Measurements from ENCODE around the gene SIDT1.

SIDT1 gene

GRCh38 chr3:113588806-113589205, 56.5 kb downstream of the SIDT1 start:
- TF ChIP-seq USF1 (IDR thresholded peaks at IDR 0.05): no peak

- TF ChIP-seq EGR1 (IDR thresholded peaks at IDR 0.05) (no peak), TCF12 (IDR thresholded peaks at IDR 0.05; ENCODE audit: low read depth) (no peak), EP300 (IDR thresholded peaks at IDR 0.05; ENCODE audit: borderline replicate concordance) (no peak), NFIC (IDR thresholded peaks at IDR 0.05) (no peak), TEAD4 (IDR thresholded peaks at IDR 0.05) (no peak), RAD21 (IDR thresholded peaks at IDR 0.05; ENCODE audit: low read depth) (no peak), FOXM1 (IDR thresholded peaks at IDR 0.05; ENCODE audit: borderline replicate concordance, low read depth) (no peak), CREB1 (IDR thresholded peaks at IDR 0.05; ENCODE audit: low read depth) (no peak), CEBPB (IDR thresholded peaks at IDR 0.05) (no peak), ZBTB7A (IDR thresholded peaks at IDR 0.05; ENCODE audit: low read depth) (no peak), MAX (IDR thresholded peaks at IDR 0.05) (no peak), REST (IDR thresholded peaks at IDR 0.05; ENCODE audit: low read depth) (no peak), TAF1 (IDR thresholded peaks at IDR 0.05; ENCODE audit: low read depth) (no peak), YY1 (IDR thresholded peaks at IDR 0.05; ENCODE audit: low read depth) (no peak), USF1 (IDR thresholded peaks at IDR 0.05) (no peak)
Measured at GRCh38 chr3:113589971-113590370, 57.6 kb downstream of the SIDT1 start.

GRCh38 chr3:113590983-113591382, 58.6 kb downstream of the SIDT1 start:
- TF ChIP-seq USF1 (IDR thresholded peaks at IDR 0.05): no peak
- no peak for TF ChIP-seq EP300 (IDR thresholded peaks at IDR 0.05; ENCODE audit: borderline replicate concordance)
- no peak for TF ChIP-seq EGR1 (IDR thresholded peaks at IDR 0.05)
- TF ChIP-seq CEBPB (IDR thresholded peaks at IDR 0.05): no peak
- no peak for TF ChIP-seq TAF1 (IDR thresholded peaks at IDR 0.05; ENCODE audit: low read depth)
- TF ChIP-seq TCF12 (IDR thresholded peaks at IDR 0.05; ENCODE audit: low read depth): no peak

GRCh38 chr3:113594066-113594465, 61.7 kb downstream of the SIDT1 start:
- TF ChIP-seq TEAD4 (IDR thresholded peaks at IDR 0.05): no peak
- no peak for TF ChIP-seq EP300 (IDR thresholded peaks at IDR 0.05; ENCODE audit: borderline replicate concordance)
- no peak for TF ChIP-seq CEBPB (IDR thresholded peaks at IDR 0.05)
- no peak for TF ChIP-seq YY1 (IDR thresholded peaks at IDR 0.05; ENCODE audit: low read depth)
- TF ChIP-seq FOXM1 (IDR thresholded peaks at IDR 0.05; ENCODE audit: borderline replicate concordance, low read depth): no peak

- TF ChIP-seq TEAD4 (IDR thresholded peaks at IDR 0.05) (no peak), TCF12 (IDR thresholded peaks at IDR 0.05; ENCODE audit: low read depth) (no peak), FOXM1 (IDR thresholded peaks at IDR 0.05; ENCODE audit: borderline replicate concordance, low read depth) (no peak), CREB1 (IDR thresholded peaks at IDR 0.05; ENCODE audit: low read depth) (no peak), RAD21 (IDR thresholded peaks at IDR 0.05; ENCODE audit: low read depth) (no peak), CEBPB (IDR thresholded peaks at IDR 0.05) (no peak), YY1 (IDR thresholded peaks at IDR 0.05; ENCODE audit: low read depth) (no peak), MAX (IDR thresholded peaks at IDR 0.05) (no peak), TAF1 (IDR thresholded peaks at IDR 0.05; ENCODE audit: low read depth) (no peak), REST (IDR thresholded peaks at IDR 0.05; ENCODE audit: low read depth) (no peak), USF1 (IDR thresholded peaks at IDR 0.05) (no peak), NFIC (IDR thresholded peaks at IDR 0.05) (no peak), EGR1 (IDR thresholded peaks at IDR 0.05) (no peak), EP300 (IDR thresholded peaks at IDR 0.05; ENCODE audit: borderline replicate concordance) (no peak), ZBTB7A (IDR thresholded peaks at IDR 0.05; ENCODE audit: low read depth) (no peak)
Measured at GRCh38 chr3:113597596-113598354, 65.4 kb downstream of the SIDT1 start.
